ENCODE results near the gene TNNI3. TPM values are rescaled to one million over a fixed set of nuclear protein-coding genes. Genes with fewer than 3 reads are reported as not detected.
"Not testable (repeated sequence)": the region's sequence is repeated elsewhere in the genome, so short reads cannot be mapped to it uniquely, and the experiment has no call there.

TNNI3 gene
- total RNA-seq, 1 experiment from 2014 or later: not detected

DNA sequence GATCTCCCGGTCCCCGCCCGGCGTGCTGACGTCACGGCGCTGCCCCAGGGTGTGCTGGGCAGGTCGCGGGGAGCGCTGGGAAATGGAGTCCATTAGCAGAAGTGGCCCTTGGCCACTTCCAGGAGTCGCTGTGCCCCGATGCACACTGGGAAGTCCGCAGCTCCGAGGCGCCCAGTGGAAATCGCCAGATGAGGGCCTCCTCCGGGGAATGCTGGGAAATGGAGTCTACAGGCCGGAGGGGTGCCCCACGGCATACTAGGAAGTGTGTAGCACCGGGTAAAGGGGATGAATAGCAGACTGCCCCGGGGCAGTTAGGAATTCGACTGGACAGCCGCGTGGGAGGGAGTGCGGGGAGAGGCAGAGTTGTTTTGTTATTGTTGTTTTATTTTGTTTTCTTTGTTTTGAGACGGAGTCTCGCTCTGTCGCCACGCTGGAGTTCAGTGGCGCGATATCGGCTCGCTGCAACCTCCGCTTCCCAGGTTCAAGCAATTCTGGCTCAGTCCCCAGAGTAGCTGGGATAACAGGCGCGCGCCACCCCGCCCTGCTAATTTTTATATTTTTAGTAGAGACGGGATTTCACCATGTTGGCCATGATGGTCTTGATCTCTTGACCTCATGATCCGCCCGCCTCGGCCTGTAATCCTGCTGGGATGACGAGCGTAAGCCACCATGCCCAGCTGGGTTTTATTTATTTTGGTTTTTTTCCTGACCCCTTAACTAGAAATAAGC is 39.7 kb downstream of the TNNI3 start:
- Histone ChIP-seq H3K27ac (no peak overlapping the region), H3K9me3 (replicated peaks) (peaks cover 7% of the 10 kb centered on the region; the same call in 1 of the 2 replicates), H3K4me1 (replicated peaks) (peaks cover 19% of the 10 kb centered on the region), H3K27me3 (replicated peaks) (peaks cover 9% of the 10 kb centered on the region; the same call in 1 of the 2 replicates), H3K4me3 (peak overlapping the region; percentile 94), H3K36me3 (peaks cover 9% of the 10 kb centered on the region)
- peak; percentile 94 to 99 for DNase-seq (ENCODE audit: low read depth in 1 of 2, low spot score in 2 of 2)

DNA sequence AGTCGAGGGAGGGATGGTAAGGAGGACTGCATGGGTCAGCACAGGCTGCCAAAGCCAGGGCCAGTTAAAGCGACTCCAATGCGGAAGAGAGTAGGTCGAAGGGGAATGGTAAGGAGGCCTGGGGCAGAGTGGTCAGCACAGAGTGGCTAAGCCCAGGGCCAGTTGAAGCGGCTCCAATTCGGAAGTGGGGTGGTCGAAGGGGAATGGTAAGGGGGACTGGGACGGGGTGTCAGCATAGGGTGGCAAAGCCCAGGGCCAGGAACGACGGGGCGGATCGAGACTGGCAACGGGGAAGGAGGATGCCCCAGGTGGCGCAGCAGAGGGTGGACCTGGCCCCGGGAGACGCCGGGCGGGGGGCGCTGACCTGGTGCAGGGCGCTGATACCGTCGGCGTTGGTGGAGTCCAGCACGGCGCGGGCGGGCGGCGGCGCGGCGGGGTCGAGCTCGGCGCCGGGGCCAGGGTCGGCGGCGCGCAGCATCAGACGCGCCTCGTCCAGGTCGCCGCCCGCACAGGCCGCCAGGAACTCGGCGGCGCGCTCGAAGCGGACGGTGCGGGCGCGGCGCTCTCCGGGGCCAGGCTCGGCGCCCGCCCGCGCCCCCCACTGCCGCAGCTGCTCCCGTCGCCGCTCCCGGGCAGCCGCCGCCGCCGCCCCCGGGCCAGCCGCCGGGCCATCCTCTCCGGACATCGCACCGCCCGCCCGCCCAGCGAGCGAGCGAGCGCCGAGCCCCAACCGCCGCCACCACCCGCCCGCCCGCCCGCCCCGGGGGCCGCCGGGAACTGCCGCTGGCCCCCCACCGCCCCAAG is 40.5 kb downstream of the TNNI3 start, which contains the start of gene PPP1R12C:
Gene PPP1R12C, minus strand, starts transcription at position 779 of the 804 bp plus-strand sequence. Its CDS starts 94 bp downstream, at position 685.
- Histone ChIP-seq H3K36me3 (peaks cover 16% of the 10 kb centered on the region), H3K9me3 (replicated peaks) (peaks cover 7% of the 10 kb centered on the region; the same call in 1 of the 2 replicates), H3K27ac (no peak within 1 kb of the TSS), H3K27me3 (replicated peaks) (0 out of 2 replicates have a peak, but pooled peaks cover 4% of the 10 kb centered on the region), H3K4me1 (replicated peaks) (peaks cover 19% of the 10 kb centered on the region), H3K4me3 (peak within 1 kb of the TSS; percentile 94)
- peak; percentile 14 to 47 for DNase-seq (ENCODE audit: low read depth in 1 of 2, low spot score in 2 of 2)

DNA sequence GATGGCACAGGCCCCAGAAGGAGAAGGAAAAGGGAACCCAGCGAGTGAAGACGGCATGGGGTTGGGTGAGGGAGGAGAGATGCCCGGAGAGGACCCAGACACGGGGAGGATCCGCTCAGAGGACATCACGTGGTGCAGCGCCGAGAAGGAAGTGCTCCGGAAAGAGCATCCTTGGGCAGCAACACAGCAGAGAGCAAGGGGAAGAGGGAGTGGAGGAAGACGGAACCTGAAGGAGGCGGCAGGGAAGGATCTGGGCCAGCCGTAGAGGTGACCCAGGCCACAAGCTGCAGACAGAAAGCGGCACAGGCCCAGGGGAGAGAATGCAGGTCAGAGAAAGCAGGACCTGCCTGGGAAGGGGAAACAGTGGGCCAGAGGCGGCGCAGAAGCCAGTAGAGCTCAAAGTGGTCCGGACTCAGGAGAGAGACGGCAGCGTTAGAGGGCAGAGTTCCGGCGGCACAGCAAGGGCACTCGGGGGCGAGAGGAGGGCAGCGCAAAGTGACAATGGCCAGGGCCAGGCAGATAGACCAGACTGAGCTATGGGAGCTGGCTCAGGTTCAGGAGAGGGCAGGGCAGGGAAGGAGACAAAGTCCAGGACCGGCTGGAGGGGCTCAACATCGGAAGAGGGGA is 41.2 kb downstream of the TNNI3 start:
- H3K4me1 ChIP-seq (replicated peaks): peaks cover 19% of the 10 kb centered on the region
- H3K27ac ChIP-seq: no peak overlapping the region
- H3K27me3 ChIP-seq (replicated peaks): 0 out of 2 replicates have a peak, but pooled peaks cover 1% of the 10 kb centered on the region
- peaks cover 16% of the 10 kb centered on the region for H3K36me3 ChIP-seq
- peaks cover 7% of the 10 kb centered on the region; the same call in 1 of the 2 replicates for H3K9me3 ChIP-seq (replicated peaks)
- H3K4me3 ChIP-seq: peak overlapping the region; percentile 94
- DNase-seq (ENCODE audit: low read depth in 1 of 2, low spot score in 2 of 2): peak; percentile 47 to 63

DNA sequence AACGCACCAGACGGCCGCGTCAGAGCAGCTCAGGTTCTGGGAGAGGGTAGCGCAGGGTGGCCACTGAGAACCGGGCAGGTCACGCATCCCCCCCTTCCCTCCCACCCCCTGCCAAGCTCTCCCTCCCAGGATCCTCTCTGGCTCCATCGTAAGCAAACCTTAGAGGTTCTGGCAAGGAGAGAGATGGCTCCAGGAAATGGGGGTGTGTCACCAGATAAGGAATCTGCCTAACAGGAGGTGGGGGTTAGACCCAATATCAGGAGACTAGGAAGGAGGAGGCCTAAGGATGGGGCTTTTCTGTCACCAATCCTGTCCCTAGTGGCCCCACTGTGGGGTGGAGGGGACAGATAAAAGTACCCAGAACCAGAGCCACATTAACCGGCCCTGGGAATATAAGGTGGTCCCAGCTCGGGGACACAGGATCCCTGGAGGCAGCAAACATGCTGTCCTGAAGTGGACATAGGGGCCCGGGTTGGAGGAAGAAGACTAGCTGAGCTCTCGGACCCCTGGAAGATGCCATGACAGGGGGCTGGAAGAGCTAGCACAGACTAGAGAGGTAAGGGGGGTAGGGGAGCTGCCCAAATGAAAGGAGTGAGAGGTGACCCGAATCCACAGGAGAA is 42.0 kb downstream of the TNNI3 start:
- H3K4me3 ChIP-seq: peak overlapping the region; percentile 94
- H3K27me3 ChIP-seq (replicated peaks): no peaks in the 10 kb centered on the region
- H3K27ac ChIP-seq: no peak overlapping the region
- H3K4me1 ChIP-seq (replicated peaks): peaks cover 19% of the 10 kb centered on the region
- no peak for DNase-seq (ENCODE audit: low read depth in 1 of 2, low spot score in 2 of 2)
- peaks cover 7% of the 10 kb centered on the region; the same call in 1 of the 2 replicates for H3K9me3 ChIP-seq (replicated peaks)
- H3K36me3 ChIP-seq: peaks cover 16% of the 10 kb centered on the region

DNA sequence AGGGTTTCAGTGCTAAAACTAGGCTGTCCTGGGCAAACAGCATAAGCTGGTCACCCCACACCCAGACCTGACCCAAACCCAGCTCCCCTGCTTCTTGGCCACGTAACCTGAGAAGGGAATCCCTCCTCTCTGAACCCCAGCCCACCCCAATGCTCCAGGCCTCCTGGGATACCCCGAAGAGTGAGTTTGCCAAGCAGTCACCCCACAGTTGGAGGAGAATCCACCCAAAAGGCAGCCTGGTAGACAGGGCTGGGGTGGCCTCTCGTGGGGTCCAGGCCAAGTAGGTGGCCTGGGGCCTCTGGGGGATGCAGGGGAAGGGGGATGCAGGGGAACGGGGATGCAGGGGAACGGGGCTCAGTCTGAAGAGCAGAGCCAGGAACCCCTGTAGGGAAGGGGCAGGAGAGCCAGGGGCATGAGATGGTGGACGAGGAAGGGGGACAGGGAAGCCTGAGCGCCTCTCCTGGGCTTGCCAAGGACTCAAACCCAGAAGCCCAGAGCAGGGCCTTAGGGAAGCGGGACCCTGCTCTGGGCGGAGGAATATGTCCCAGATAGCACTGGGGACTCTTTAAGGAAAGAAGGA is 42.9 kb downstream of the TNNI3 start:
- H3K27me3 ChIP-seq (replicated peaks): no peaks in the 10 kb centered on the region
- H3K27ac ChIP-seq: no peak overlapping the region
- peaks cover 7% of the 10 kb centered on the region; the same call in 1 of the 2 replicates for H3K9me3 ChIP-seq (replicated peaks)
- no peak for DNase-seq (ENCODE audit: low read depth in 1 of 2, low spot score in 2 of 2)
- H3K4me1 ChIP-seq (replicated peaks): peaks cover 19% of the 10 kb centered on the region
- no peak overlapping the region for H3K4me3 ChIP-seq
- peaks cover 19% of the 10 kb centered on the region for H3K36me3 ChIP-seq

DNA sequence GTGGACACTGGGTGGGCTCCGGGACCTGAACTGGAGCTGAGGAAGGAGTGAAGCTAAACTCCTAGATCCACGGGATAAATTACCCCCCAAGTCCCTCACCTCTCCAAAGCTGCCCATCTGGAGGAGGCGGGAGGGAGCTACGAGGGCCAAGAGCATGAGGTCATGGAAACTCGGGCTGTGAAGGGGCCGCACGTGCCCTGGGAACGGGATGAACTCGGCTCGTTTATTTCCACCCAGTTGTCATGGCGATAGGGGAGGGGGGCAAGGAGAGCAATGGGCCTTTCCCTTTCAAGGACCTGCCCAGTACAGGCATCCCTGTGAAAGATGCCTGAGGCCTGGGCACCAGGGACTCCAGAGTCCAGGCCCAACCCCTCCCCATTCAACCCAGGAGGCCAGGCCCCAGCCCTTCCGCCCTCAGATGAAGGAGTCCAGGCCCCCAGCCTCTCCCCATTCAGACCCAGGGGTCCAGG is 43.9 kb downstream of the TNNI3 start:
- DNase-seq (ENCODE audit: low read depth in 1 of 2, low spot score in 2 of 2): peak; percentile 17 to 51
- Histone ChIP-seq H3K9me3 (replicated peaks) (peaks cover 5% of the 10 kb centered on the region; the same call in 1 of the 2 replicates), H3K27ac (no peak overlapping the region), H3K27me3 (replicated peaks) (no peaks in the 10 kb centered on the region), H3K4me1 (replicated peaks) (peaks cover 19% of the 10 kb centered on the region), H3K4me3 (no peak overlapping the region), H3K36me3 (peaks cover 29% of the 10 kb centered on the region)

DNA sequence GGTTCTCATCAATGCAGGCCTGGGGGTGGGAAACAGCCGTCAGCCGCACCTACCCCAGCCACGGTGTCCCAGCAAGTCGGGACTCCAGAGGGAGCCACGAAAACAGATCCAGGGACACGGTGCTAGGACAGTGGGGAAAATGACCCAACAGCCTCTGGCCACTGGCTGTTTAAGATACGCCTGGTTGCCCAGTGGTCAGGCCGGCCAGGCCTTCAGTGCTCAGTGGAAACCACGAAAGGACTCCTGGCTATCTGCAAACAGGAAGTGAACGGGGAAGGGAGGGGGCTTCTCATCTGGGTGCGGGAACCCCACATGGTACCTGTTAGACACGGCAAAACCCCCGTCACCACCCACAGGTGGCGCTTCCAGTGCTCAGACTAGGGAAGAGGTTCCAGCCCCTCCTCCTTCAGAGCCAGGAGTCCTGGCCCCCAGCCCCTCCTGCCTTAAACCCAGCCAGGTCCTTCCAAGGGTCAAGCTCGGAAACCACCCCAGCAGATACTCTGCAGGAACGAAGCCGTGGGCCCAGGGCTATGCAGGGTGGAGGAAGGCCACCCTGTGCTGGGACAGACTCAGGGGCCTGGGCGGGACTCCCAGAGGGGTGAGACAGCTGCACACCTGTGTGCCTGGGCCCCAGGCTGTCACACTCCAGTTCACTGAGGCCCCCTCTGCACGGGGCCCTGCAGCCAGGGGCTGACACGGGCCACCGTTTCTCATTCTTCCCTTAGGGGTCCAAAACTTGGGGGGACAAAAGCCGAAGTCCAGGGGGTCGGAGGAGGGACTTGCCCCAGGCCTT is 44.6 kb downstream of the TNNI3 start:
- peaks cover 15% of the 10 kb centered on the region for H3K4me1 ChIP-seq (replicated peaks)
- DNase-seq (ENCODE audit: low read depth in 1 of 2, low spot score in 2 of 2): no peak
- peaks cover 32% of the 10 kb centered on the region for H3K36me3 ChIP-seq
- peaks cover 4% of the 10 kb centered on the region; the same call in 1 of the 2 replicates for H3K9me3 ChIP-seq (replicated peaks)
- H3K27me3 ChIP-seq (replicated peaks): no peaks in the 10 kb centered on the region
- no peak overlapping the region for H3K4me3 ChIP-seq
- H3K27ac ChIP-seq: no peak overlapping the region

DNA sequence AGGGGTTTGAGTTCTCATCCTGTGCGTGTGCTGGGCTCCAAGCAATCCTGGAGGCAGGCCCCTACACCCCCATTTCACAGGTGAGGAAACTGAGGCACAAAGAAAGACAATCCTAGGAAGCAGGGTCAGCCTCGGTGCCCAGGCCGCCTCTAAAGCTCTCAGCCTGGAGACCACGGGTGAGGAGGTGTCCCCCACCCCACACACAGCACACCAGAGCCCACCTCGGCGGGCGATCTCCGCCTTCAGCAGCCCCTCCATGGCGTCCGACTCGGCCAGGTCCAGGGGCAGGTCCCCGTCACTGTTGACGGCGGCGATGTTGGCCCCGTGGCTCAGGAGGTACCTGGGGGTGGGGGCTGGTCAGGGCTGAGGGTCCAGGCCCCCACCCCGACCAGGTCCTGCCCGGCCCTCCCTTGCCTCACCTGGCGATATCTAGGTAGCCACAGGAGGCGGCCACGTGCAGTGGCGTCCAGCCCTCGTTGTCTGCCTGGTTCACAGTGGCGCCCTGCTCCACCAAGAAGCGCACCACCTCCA is 45.2 kb downstream of the TNNI3 start:
- Histone ChIP-seq H3K27ac (no peak overlapping the region), H3K27me3 (replicated peaks) (no peaks in the 10 kb centered on the region), H3K4me1 (replicated peaks) (peaks cover 12% of the 10 kb centered on the region), H3K36me3 (peaks cover 32% of the 10 kb centered on the region), H3K4me3 (no peak overlapping the region), H3K9me3 (replicated peaks) (peaks cover 4% of the 10 kb centered on the region; the same call in 1 of the 2 replicates)
- DNase-seq (ENCODE audit: low read depth in 1 of 2, low spot score in 2 of 2): no peak

DNA sequence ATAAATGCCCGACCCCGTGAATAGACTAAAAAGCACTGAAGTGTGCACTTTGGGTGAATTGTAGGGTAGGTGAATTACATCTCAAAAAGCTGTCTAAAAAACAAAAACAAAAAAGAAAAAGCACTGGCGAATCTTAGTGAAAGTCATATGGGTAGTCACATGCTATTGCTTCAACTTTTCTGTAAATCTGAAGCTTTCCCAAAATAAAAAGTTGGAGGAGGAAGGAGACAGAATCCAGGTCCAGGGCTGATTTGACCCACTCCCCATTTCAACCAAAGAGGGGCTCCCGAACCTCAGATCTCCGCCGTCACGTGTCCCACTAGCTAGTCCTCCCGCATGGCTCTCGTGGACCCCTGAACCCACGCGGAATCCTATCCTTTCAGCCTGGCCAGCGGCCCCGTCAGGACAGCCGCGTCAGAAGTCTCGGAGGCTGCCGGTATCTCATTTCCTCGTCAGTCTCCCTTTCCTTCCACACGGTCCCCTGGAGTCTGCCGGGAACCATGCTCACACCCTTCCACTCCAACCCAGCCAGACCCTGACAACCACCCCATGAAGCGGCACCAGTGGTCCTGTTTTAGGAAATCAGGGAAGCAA is 46.2 kb downstream of the TNNI3 start:
- DNase-seq (ENCODE audit: low read depth in 1 of 2, low spot score in 2 of 2): no peak
- H3K27ac ChIP-seq: no peak overlapping the region
- no peaks in the 10 kb centered on the region for H3K27me3 ChIP-seq (replicated peaks)
- peaks cover 8% of the 10 kb centered on the region for H3K4me1 ChIP-seq (replicated peaks)
- H3K4me3 ChIP-seq: no peak overlapping the region
- H3K9me3 ChIP-seq (replicated peaks): no peaks in the 10 kb centered on the region
- H3K36me3 ChIP-seq: peaks cover 33% of the 10 kb centered on the region

DNA sequence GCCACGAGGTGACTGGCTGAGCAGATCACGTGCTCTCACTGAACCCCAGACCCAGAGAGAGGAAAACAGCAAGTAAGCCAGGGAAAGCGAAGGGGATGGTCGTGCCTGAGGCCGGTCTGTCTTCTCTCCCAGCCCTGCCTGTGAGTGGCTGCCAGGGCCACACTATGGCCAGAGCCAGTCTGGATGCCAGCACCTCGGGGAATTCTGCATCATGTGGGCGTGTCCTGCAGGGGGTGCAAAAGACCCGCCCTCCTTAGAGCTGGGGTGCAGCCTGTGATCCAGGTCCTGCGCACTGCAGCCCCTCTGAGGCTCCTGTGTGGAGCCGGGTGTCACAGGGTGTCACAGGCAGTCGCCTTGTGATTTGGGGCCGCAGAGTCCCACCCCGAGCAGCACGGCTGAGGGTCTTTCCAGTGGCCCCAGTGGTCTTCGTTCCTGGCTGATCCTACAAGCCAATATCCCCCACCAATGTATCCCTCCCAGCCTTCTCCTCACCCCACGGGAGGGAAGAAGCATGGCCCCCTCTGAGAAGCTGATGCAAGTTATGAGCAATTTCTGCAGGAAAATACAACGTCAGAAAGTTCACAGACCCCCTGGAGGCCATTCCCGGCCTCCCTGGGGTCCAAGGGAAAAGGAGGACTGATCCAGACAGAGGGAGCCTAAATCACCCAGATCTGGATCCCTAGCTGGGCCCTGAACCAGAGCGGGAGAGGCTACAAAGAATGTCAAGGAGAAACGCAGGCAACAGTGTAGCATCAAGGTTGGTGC is 47.8 kb downstream of the TNNI3 start:
- no peaks in the 10 kb centered on the region for H3K27me3 ChIP-seq (replicated peaks)
- H3K27ac ChIP-seq: no peak overlapping the region
- H3K36me3 ChIP-seq: peaks cover 36% of the 10 kb centered on the region
- H3K4me1 ChIP-seq (replicated peaks): no peaks in the 10 kb centered on the region
- no peak overlapping the region for H3K4me3 ChIP-seq
- DNase-seq (ENCODE audit: low read depth in 1 of 2, low spot score in 2 of 2): no peak
- no peaks in the 10 kb centered on the region for H3K9me3 ChIP-seq (replicated peaks)

DNA sequence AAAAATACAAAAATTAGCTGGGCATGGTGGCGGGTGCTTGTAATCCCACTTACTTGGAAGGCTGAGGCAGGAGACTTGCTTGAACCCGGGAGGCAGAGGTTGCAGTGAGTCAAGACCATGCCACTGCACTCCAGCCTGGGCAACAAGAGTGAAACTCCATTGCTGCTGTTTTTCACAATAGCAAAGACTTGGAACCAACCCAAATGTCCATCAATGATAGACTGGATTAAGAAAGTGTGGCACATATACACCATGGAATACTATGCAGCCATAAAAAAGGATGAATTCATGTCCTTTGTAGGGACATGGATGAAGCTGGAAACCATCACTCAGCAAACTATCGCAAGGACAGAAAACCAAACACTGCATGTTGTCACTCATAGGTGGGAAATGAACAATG is 50.3 kb downstream of the TNNI3 start:
- H3K27me3 ChIP-seq (replicated peaks); DNase-seq (ENCODE audit: low read depth in 1 of 2, low spot score in 2 of 2); H3K9me3 ChIP-seq (replicated peaks); H3K27ac ChIP-seq; H3K4me3 ChIP-seq; H3K4me1 ChIP-seq (replicated peaks): not testable (repeated sequence)
- H3K36me3 ChIP-seq: peaks cover 38% of the 10 kb centered on the region

All from SJSA1 (cell line).